GM18507 (cell line): ENCODE results near the gene CTXN1.

Source experiments
- DNase-seq: peaks from one replicate; pipeline ENCODE4 v3.0.0; 2011; ENCODE audit warnings: low read depth; ENCODE audit not compliant: insufficient read length; ENCODE audit errors: extremely low spot score
- FAIRE-seq: peaks from 2 replicates; lab custom pipeline; 2011; peaks lifted over from hg19 to GRCh38; lab: Jason Lieb, UNC

Gene CTXN1

DNA sequence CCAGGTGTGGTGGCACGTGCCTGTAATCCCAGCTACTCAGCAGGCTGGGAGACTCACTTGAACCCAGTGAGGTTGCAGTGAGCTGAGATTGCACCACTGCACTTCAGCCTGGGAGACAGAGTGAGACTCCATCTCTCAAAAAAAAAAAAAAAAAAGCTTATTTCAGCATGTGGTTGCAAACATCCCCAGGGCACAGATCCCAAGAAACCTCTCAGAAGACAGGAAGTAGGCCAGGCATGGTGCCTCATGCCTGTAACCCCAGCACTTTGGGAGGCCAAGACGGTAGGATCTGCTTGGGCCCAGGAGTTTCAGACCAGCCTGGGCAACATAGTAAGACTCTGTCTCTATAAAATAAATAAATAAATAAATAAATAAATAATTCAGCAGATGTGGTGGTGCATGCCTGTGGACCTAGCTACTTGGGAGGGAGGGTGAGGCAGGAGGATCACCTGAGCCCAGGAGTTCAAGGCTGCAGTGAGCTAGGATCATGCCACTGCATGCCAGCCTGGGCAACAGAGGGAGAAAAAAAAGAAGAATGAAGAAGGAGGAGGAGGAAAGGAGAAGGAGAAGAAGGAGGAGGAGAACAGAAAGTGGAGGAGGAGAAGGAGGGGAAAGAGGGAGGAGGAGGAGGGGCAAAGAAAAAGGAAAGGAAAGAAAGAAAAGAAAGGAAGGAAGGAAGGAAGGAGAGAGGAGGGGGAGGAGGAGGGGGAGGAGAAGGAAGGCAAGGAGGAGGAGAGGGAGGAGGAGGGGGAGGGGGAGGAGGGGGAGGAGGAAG lies 42.0 kb downstream of the CTXN1 start:
- no peak for FAIRE-seq

DNA sequence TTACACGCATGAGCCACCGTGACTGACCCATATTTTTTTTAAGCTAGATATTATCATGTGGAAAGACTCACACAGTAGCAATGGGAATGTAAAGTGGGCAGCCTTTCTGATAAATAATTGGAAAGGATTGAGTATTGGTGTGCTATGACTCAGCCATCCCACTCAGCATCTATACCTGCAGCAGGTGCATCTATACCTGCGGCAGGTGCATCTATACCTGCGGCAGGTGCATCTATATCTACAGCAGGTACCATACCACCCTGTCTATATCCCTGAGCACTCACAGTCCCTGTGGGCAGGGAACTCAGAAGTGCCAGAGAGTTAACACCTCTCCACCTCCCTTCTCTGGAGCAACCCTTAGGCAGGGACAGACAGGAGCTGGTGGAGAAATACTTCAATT lies 42.8 kb downstream of the CTXN1 start:
- no peak for FAIRE-seq
- no peak for DNase-seq

More for the DNA sequence above, 42.0 kb downstream of the CTXN1 start:
- no peak for DNase-seq

DNA sequence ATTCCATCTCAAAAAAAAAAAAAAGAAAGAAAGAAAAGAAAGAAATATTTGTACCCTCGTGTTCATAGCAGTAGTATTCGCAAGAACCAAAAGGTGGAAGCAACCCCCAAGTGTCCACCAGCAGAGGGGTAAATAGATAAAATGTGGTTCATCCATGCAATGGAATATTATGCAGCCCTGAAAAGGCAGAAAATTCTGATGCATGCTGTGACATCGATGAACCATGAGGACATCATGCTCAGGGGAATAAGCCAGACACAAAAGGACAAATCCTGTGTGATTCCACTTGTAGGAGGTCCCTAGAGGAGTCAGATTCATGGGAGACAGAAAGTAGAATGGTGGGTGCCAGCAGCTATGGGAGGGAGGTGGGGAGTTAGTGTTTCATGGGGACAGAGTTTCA lies 44.0 kb downstream of the CTXN1 start:
- DNase-seq (no peak), FAIRE-seq (no peak)

DNA sequence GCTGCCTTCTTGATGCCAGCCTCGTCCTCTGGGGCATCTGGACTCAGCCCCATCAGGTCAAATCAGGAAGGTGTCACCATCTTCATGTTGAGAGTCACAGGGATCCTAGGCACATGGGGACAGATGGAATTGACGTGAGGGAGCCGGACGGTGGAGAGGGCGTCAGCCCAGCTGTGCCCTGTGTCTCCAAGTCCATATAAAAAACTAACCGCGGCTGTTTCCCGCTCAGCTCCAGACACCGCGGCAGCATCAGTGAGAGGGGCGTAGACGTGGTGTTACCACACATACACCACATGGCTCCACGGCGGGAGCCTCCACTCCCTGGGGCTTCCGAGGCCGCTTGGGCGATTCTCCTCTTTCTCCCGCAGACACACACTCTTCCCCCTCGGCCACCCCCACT lies 46.1 kb downstream of the CTXN1 start:
- DNase-seq (no peak), FAIRE-seq (no peak)

DNA sequence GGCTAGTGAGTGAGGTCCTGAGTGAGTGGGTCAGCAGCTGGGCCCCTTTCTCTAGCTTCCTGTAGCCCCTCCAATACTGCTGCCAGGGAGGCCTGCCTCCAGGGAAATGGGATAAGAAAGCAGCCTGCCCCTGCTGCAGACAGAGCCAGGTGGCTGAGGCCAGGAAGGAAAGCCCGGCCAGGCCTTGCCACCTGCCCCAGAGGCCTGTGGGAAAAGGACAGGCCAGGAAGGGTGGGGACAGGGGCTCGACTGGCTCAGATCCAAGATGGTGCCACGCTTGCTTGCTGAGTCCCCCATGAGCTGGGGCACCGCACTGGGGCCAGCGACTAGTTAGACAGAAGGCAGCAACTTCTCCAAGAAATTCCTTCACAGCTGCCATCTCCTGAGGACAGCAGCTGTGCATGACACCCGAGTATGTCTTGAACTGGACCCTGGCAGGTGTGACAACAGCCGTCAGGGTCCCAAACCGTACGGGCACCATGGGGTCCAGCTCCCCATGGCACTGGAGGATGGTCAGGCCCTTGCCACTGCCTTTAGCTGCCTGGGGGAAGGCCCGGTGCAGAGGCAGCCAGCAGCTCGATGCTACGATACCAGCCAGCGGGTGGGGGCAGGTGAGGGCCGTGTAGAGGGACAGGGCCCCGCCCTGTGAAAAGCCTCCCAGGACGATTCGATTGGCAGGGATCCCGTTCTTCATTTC lies 46.7 kb downstream of the CTXN1 start:
- FAIRE-seq (no peak), DNase-seq (no peak)

DNA sequence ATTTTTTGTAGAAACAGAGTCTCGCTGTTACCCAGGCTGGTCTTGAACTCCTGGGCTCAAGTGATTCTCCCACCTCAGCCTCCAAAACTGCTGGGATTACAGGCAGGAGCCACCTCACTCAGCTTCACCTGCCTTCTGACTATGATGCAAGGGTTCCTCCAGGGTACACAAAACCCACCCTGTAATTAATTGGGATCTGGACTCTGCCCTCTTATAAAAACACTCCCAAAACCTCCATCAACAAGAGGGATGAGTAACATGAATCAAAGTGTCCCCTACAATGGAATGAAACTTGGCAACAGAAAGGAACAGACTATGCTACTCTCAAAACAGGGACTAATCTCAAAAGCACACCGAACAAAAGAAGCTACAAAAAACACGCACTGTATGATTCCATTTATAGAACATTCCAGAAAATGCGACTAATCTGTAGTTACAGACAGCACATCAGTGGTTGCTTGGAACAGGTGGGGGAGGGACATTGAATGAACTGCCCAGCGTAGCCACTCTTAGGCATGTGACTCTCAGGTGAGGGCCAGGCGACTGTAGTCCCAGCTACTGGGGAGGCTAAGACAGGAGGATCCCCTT lies 48.6 kb downstream of the CTXN1 start:
- FAIRE-seq = no peak
- DNase-seq = no peak

DNA sequence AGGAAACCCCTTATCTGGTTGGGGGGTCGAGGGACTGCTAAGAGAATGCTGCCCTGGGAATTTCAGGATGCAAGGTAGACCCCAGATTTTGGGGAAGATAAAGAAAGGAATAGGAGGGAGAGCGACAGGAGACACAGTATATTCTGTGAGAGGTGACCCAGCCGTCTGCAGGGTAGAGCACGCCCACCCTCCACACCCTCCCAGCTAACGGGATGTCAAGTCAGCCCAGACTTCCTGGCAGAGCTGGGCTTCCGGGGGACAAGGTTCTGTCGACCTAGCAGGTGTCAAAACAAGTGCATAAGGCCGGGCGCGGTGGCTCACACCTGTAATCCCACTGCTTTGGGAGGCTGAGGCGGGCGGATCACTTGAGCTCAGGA lies 51.0 kb downstream of the CTXN1 start:
- no peak for FAIRE-seq

More for the DNA sequence above, 51.0 kb downstream of the CTXN1 start:
- no peak for DNase-seq
